OCI-LY1 (cell line): ENCODE measurements around the gene TUT7.
"Not testable (repeated sequence)": the region's sequence is repeated elsewhere in the genome, so short reads cannot be mapped to it uniquely, and the experiment has no call there.

Experiments used
- EZH2 ChIP-seq: fragments of 200-600 bp; sonication (generic), shearing (Covaris generic); IDR thresholded peaks from 2 replicates; pipeline ENCODE4 v1.8.0; 2017; ENCODE audit warnings: borderline replicate concordance, mixed run types, mild to moderate bottlenecking, antibody characterized with exemption, low read length, moderate library complexity, mixed read lengths
- TF ChIP-seq, protein P1 (sequence below): fragments of 200-600 bp; sonication (generic), shearing (Covaris generic); IDR thresholded peaks from 2 replicates; pipeline ENCODE4 v1.5.1; 2017; ENCODE audit warnings: mild to moderate bottlenecking, antibody characterized with exemption, low read length, moderate library complexity, mixed read lengths

DNA sequence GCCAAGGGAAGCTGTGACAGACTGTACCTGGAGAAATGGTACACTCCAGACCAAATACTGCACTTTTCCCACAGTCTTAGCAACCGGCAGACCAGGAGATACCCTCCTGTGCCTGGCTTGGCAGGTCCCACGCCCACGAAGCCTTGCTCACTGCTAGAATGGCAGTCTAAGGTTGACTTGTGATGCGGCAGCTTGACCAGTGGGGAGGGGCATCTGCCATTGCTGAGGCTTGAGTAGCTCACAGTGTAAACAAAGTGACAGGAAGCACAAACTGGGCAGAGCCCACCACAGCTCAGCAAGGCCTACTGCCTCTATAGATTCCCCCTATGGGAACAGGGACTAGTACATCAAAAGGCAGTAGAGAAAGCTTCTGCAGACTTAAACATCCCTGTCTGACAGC lies 36.0 kb upstream of the TUT7 start:
- TF ChIP-seq, protein P1, sequence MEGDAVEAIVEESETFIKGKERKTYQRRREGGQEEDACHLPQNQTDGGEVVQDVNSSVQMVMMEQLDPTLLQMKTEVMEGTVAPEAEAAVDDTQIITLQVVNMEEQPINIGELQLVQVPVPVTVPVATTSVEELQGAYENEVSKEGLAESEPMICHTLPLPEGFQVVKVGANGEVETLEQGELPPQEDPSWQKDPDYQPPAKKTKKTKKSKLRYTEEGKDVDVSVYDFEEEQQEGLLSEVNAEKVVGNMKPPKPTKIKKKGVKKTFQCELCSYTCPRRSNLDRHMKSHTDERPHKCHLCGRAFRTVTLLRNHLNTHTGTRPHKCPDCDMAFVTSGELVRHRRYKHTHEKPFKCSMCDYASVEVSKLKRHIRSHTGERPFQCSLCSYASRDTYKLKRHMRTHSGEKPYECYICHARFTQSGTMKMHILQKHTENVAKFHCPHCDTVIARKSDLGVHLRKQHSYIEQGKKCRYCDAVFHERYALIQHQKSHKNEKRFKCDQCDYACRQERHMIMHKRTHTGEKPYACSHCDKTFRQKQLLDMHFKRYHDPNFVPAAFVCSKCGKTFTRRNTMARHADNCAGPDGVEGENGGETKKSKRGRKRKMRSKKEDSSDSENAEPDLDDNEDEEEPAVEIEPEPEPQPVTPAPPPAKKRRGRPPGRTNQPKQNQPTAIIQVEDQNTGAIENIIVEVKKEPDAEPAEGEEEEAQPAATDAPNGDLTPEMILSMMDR = not testable (repeated sequence)
- not testable (repeated sequence) for TF ChIP-seq EZH2
